ENCODE results near the gene LRTM2. TPM values are rescaled to one million over a fixed set of nuclear protein-coding genes. Genes with fewer than 3 reads are reported as not detected.

Gene LRTM2
- total RNA-seq, 1 donor from 2014 or later, result not detected

DNA sequence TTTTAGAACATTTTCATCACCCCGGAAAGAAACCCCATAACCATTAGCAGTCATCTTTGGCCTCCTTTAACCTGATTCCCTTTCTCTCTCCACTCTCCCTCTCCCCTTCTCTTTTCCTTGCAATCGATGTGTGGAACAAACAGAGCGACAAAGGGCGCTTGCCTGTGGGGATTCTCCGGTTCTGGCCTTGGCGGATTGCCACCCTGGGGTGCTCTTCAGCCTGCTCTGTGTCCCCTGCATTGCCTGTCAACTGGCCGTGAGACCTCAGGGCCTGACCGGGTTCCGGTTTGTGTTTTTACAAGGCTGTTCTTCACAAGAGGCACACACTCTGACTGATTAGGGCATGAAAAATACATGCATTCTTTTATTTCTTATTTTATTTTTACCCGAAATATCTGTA is 27.8 kb downstream of the LRTM2 start:
- Mint-ChIP-seq H3K4me1 (ENCODE audit: unreplicated experiment) (peaks cover 38% of the 10 kb centered on the region), H3K36me3 (ENCODE audit: unreplicated experiment) (no peaks in the 10 kb centered on the region), H3K27ac (ENCODE audit: unreplicated experiment) (peak overlapping the region; percentile 17), H3K9me3 (ENCODE audit: unreplicated experiment) (no peaks in the 10 kb centered on the region), H3K27me3 (ENCODE audit: unreplicated experiment) (peaks cover 24% of the 10 kb centered on the region), H3K4me3 (ENCODE audit: unreplicated experiment) (peak overlapping the region; percentile 14)
- DNase-seq (ENCODE audit: extremely low spot score, unreplicated experiment), result no peak
- TF ChIP-seq, protein P1, sequence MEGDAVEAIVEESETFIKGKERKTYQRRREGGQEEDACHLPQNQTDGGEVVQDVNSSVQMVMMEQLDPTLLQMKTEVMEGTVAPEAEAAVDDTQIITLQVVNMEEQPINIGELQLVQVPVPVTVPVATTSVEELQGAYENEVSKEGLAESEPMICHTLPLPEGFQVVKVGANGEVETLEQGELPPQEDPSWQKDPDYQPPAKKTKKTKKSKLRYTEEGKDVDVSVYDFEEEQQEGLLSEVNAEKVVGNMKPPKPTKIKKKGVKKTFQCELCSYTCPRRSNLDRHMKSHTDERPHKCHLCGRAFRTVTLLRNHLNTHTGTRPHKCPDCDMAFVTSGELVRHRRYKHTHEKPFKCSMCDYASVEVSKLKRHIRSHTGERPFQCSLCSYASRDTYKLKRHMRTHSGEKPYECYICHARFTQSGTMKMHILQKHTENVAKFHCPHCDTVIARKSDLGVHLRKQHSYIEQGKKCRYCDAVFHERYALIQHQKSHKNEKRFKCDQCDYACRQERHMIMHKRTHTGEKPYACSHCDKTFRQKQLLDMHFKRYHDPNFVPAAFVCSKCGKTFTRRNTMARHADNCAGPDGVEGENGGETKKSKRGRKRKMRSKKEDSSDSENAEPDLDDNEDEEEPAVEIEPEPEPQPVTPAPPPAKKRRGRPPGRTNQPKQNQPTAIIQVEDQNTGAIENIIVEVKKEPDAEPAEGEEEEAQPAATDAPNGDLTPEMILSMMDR (IDR thresholded peaks at IDR 0.05), result no peak

GRCh38 chr12:1848745-1849144 is 28.4 kb downstream of the LRTM2 start:
- H3K27me3 Mint-ChIP-seq (ENCODE audit: unreplicated experiment), result peaks cover 24% of the 10 kb centered on the region
- TF ChIP-seq, protein P1 (IDR thresholded peaks at IDR 0.05), result no peak
- no peak overlapping the region for H3K4me3 Mint-ChIP-seq (ENCODE audit: unreplicated experiment)
- no peaks in the 10 kb centered on the region for H3K36me3 Mint-ChIP-seq (ENCODE audit: unreplicated experiment)
- no peak for DNase-seq (ENCODE audit: extremely low spot score, unreplicated experiment)
- no peak overlapping the region for H3K27ac Mint-ChIP-seq (ENCODE audit: unreplicated experiment)
- H3K9me3 Mint-ChIP-seq (ENCODE audit: unreplicated experiment), result no peaks in the 10 kb centered on the region
- peaks cover 38% of the 10 kb centered on the region for H3K4me1 Mint-ChIP-seq (ENCODE audit: unreplicated experiment)

- no peak overlapping the region for H3K4me3 Mint-ChIP-seq (ENCODE audit: unreplicated experiment)
- DNase-seq (ENCODE audit: extremely low spot score, unreplicated experiment), result no peak
- peaks cover 18% of the 10 kb centered on the region for H3K27me3 Mint-ChIP-seq (ENCODE audit: unreplicated experiment)
- TF ChIP-seq, protein P1 (IDR thresholded peaks at IDR 0.05), result no peak
- H3K9me3 Mint-ChIP-seq (ENCODE audit: unreplicated experiment), result no peaks in the 10 kb centered on the region
- H3K4me1 Mint-ChIP-seq (ENCODE audit: unreplicated experiment), result peaks cover 25% of the 10 kb centered on the region
- peak overlapping the region; percentile 23 for H3K27ac Mint-ChIP-seq (ENCODE audit: unreplicated experiment)
- no peaks in the 10 kb centered on the region for H3K36me3 Mint-ChIP-seq (ENCODE audit: unreplicated experiment)
These were observed 30.9 kb downstream of the LRTM2 start for GRCh38 chr12:1851151-1851701.

GRCh38 chr12:1852076-1852475 is 31.7 kb downstream of the LRTM2 start:
- Mint-ChIP-seq H3K4me3 (ENCODE audit: unreplicated experiment) (no peak overlapping the region), H3K4me1 (ENCODE audit: unreplicated experiment) (peaks cover 25% of the 10 kb centered on the region), H3K27me3 (ENCODE audit: unreplicated experiment) (peaks cover 21% of the 10 kb centered on the region), H3K9me3 (ENCODE audit: unreplicated experiment) (no peaks in the 10 kb centered on the region), H3K36me3 (ENCODE audit: unreplicated experiment) (no peaks in the 10 kb centered on the region), H3K27ac (ENCODE audit: unreplicated experiment) (no peak overlapping the region)
- DNase-seq (ENCODE audit: extremely low spot score, unreplicated experiment), result no peak
- TF ChIP-seq, protein P1 (IDR thresholded peaks at IDR 0.05), result no peak

DNA sequence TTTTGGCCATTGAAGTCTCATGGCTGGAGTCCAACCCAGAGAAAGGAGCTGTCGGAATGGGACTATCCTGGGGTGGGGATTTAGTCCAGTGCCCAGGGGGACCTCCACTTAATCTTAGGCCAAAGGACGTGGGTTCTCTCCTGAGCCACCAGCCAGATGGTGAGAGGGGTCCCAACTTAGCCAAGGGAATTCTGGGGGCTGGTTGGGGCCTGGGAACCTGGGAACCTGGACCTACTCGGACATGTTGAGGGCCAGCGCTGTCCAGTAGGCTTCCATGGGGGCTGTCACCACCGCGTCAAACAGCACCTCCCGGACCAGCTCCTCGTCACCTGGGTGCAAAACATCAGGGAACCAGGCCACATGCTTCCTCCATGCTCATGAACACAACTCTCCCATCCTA is 33.4 kb downstream of the LRTM2 start:
- Mint-ChIP-seq H3K27me3 (ENCODE audit: unreplicated experiment) (peaks cover 26% of the 10 kb centered on the region), H3K4me1 (ENCODE audit: unreplicated experiment) (peaks cover 17% of the 10 kb centered on the region), H3K4me3 (ENCODE audit: unreplicated experiment) (no peak overlapping the region), H3K27ac (ENCODE audit: unreplicated experiment) (no peak overlapping the region), H3K9me3 (ENCODE audit: unreplicated experiment) (no peaks in the 10 kb centered on the region), H3K36me3 (ENCODE audit: unreplicated experiment) (no peaks in the 10 kb centered on the region)
- DNase-seq (ENCODE audit: extremely low spot score, unreplicated experiment), result no peak
- TF ChIP-seq, protein P1 (IDR thresholded peaks at IDR 0.05), result no peak
